SK-N-SH (cell line): ENCODE results near the gene ISOC2. TPM values are rescaled to one million over a fixed set of nuclear protein-coding genes. Genes with fewer than 3 reads are reported as not detected.

ENCODE experiments used
- CTCF ChIA-PET: fragments of 300-600, 350-600 bp; formaldehyde crosslinking; extraction: SDS; loops from one replicate; lab custom pipeline; 2021; lab: Yijun Ruan, JAX
- POLR2A ChIA-PET: fragments of 350-600 bp; sonication (Branson Sonifier 250); formaldehyde crosslinking; extraction: SDS; loops from one replicate; lab custom pipeline; 2020; ENCODE audit warnings: antibody characterized with exemption, inconsistent platforms; lab: Yijun Ruan, JAX
- DNase-seq: peaks from one replicate; pipeline ENCODE4 v3.0.0; 2012
- H2AFZ ChIP-seq: fragments of 200-600 bp; sonication (generic); 2 replicates; pipeline ENCODE4 v1.8.1; 2016; ENCODE audit warnings: antibody characterized with exemption, mild to moderate bottlenecking, low read depth
- H3F3A ChIP-seq: fragments of 200-600 bp; sonication (generic); replicated peaks from 2 replicates; pipeline ENCODE3; 2016; ENCODE audit warnings: antibody characterized with exemption, mild to moderate bottlenecking; ENCODE audit not compliant: insufficient read depth
- H3K27ac ChIP-seq, 2 experiments: fragments of 200-500 bp in 1 of 2; fragments of 200-600 bp in 1 of 2; sonication (Bioruptor generic) in 1 of 2; sonication (generic), shearing (Covaris generic) in 1 of 2; 2 replicates each; pipeline versions ENCODE4 v1.5.1 to v1.6.1; 2014 to 2016; ENCODE audit warnings: low read depth in 2 of 2, inconsistent platforms in 1 of 2, low read length in 1 of 2, mild to moderate bottlenecking in 1 of 2, mixed read lengths in 1 of 2
- H3K27me3 ChIP-seq: fragments of 200-600 bp; sonication (generic), shearing (Covaris generic); 2 replicates; pipeline ENCODE4 v1.6.1; 2016; ENCODE audit warnings: mixed run types; ENCODE audit not compliant: insufficient read depth
- H3K36me3 ChIP-seq, 2 experiments: fragments of 200-500 bp in 1 of 2; fragments of 200-600 bp in 1 of 2; sonication (Bioruptor generic) in 1 of 2; sonication (generic) in 1 of 2; replicated peaks in 1 of 2; 2 replicates each; pipeline versions ENCODE3 to v1.5.1; 2014 to 2016; ENCODE audit warnings: low read length in 1 of 2, mild to moderate bottlenecking in 1 of 2; ENCODE audit not compliant: insufficient read depth in 2 of 2, control insufficient read depth in 1 of 2
- H3K4me1 ChIP-seq, 2 experiments: fragments of 200-500 bp in 1 of 2; fragments of 200-600 bp in 1 of 2; sonication (Bioruptor generic) in 1 of 2; sonication (generic), shearing (Covaris generic) in 1 of 2; 2 replicates each; pipeline versions ENCODE4 v1.5.1 to v1.6.1; 2014 to 2016; ENCODE audit warnings: low read depth in 1 of 2, low read length in 1 of 2, mixed run types in 1 of 2; ENCODE audit not compliant: insufficient read depth in 2 of 2, control insufficient read depth in 1 of 2
- H3K4me2 ChIP-seq: fragments of 200-600 bp; sonication (generic), shearing (Covaris generic); 2 replicates; pipeline ENCODE4 v1.6.1; 2017; ENCODE audit warnings: mixed run types
- H3K4me3 ChIP-seq, 2 experiments: fragments of 200-500 bp in 1 of 2; fragments of 200-600 bp in 1 of 2; sonication (Bioruptor generic) in 1 of 2; sonication (generic), shearing (Covaris generic) in 1 of 2; 2 replicates each; pipeline versions ENCODE4 v1.5.1 to v1.8.1; 2014 to 2016; ENCODE audit warnings: low read depth in 2 of 2, inconsistent platforms in 1 of 2, low read length in 1 of 2, mild to moderate bottlenecking in 1 of 2, mixed read lengths in 1 of 2, moderate library complexity in 1 of 2
- H3K79me2 ChIP-seq: fragments of 200-600 bp; sonication (generic); 2 replicates; pipeline ENCODE4 v1.8.1; 2017; ENCODE audit warnings: mild to moderate bottlenecking; ENCODE audit not compliant: insufficient read depth
- H3K9ac ChIP-seq: fragments of 200-600 bp; sonication (generic); 2 replicates; pipeline ENCODE4 v1.6.1; 2017; ENCODE audit warnings: mixed run types
- H3K9me2 ChIP-seq: fragments of 200-600 bp; sonication (generic); 2 replicates; pipeline ENCODE4 v1.6.1; 2017; ENCODE audit warnings: mixed run types
- H3K9me3 ChIP-seq: fragments of 200-600 bp; sonication (generic); 2 replicates; pipeline ENCODE4 v1.6.1; 2017; ENCODE audit warnings: mixed run types, mild to moderate bottlenecking, moderate library complexity
- H4K20me1 ChIP-seq: fragments of 200-600 bp; sonication (generic); 2 replicates; pipeline ENCODE4 v1.6.1; 2017; ENCODE audit warnings: mild to moderate bottlenecking, mixed run types; ENCODE audit not compliant: insufficient read depth
- CHD2 ChIP-seq: fragments of 150-350 bp; IDR thresholded peaks from 2 replicates; pipeline ENCODE4 v1.6.1; 2018; ENCODE audit warnings: low read length; ENCODE audit not compliant: partially characterized antibody
- GABPA ChIP-seq: IDR thresholded peaks from 2 replicates; pipeline ENCODE4 v1.4.0; 2012; ENCODE audit warnings: low read depth, mild to moderate bottlenecking
- IRF3 ChIP-seq: fragments of 150-350 bp; IDR thresholded peaks from 2 replicates; pipeline ENCODE4 v1.6.1; 2016; ENCODE audit warnings: mild to moderate bottlenecking, low read depth, low read length
- JUND ChIP-seq: IDR thresholded peaks from 2 replicates; pipeline ENCODE4 v1.4.0; 2012
- NFIC ChIP-seq: IDR thresholded peaks from 2 replicates; pipeline ENCODE4 v1.4.0; 2012; ENCODE audit warnings: borderline replicate concordance
- NRF1 ChIP-seq: IDR thresholded peaks from 2 replicates; pipeline ENCODE4 v1.6.1; 2012; ENCODE audit warnings: low read depth, mild to moderate bottlenecking, low read length
- RAD21 ChIP-seq: IDR thresholded peaks from 2 replicates; pipeline ENCODE4 v1.6.1; 2012; ENCODE audit warnings: mild to moderate bottlenecking, low read length
- RFX5 ChIP-seq: IDR thresholded peaks from 2 replicates; pipeline ENCODE4 v1.6.1; 2012; ENCODE audit warnings: mild to moderate bottlenecking, improper control_type of control experiment, low read length
- SIN3A ChIP-seq: IDR thresholded peaks from 2 replicates; pipeline ENCODE4 v1.6.1; 2012; ENCODE audit warnings: low read depth, mild to moderate bottlenecking, low read length, moderate library complexity, borderline replicate concordance
- SMC3 ChIP-seq: IDR thresholded peaks from 2 replicates; pipeline ENCODE4 v1.6.1; 2012; ENCODE audit warnings: low read depth, low read length, improper control_type of control experiment
- TEAD4 ChIP-seq: IDR thresholded peaks from 2 replicates; pipeline ENCODE4 v1.4.0; 2012; ENCODE audit warnings: mild to moderate bottlenecking, borderline replicate concordance; ENCODE audit not compliant: insufficient read depth
- YY1 ChIP-seq: IDR thresholded peaks from 2 replicates; pipeline ENCODE4 v1.4.0; 2012; ENCODE audit warnings: low read depth, mild to moderate bottlenecking
- WGBS: methylation state at CpG from one replicate; pipeline ENCODE4 v1.1.6; 2017; ENCODE audit warnings: low lambda C conversion rate; 5-methylcytosine and 5-hydroxymethylcytosine counted together
- polyA plus RNA-seq, 3 experiments: library from polyadenylated mRNA; depleted of rRNA; stranded (reverse); fragments of >200 nt; gene quantifications; 2 replicates each; pipeline ENCODE4 v1.2.3, GENCODE V29; 2012
- TF ChIP-seq, protein P1 (sequence below): IDR thresholded peaks from 2 replicates; pipeline ENCODE4 v1.4.0; 2012; ENCODE audit warnings: low read depth, borderline replicate concordance
- TF ChIP-seq, protein P2 (sequence below): fragments of 150-350 bp; IDR thresholded peaks from 2 replicates; pipeline ENCODE4 v1.6.1; 2017; ENCODE audit warnings: antibody characterized with exemption, low read length, low read depth, borderline replicate concordance
- TF ChIP-seq, protein P3 (sequence below): IDR thresholded peaks from 2 replicates; pipeline ENCODE4; 2012
- TF ChIP-seq, protein P4 (sequence below): IDR thresholded peaks from 2 replicates; pipeline ENCODE4 v1.4.0; 2012; ENCODE audit warnings: low read depth, borderline replicate concordance

ISOC2 gene
- polyA plus RNA-seq, 1 of the 3 experiments (the other 2 are of a cell fraction), result 65.4 TPM

DNA sequence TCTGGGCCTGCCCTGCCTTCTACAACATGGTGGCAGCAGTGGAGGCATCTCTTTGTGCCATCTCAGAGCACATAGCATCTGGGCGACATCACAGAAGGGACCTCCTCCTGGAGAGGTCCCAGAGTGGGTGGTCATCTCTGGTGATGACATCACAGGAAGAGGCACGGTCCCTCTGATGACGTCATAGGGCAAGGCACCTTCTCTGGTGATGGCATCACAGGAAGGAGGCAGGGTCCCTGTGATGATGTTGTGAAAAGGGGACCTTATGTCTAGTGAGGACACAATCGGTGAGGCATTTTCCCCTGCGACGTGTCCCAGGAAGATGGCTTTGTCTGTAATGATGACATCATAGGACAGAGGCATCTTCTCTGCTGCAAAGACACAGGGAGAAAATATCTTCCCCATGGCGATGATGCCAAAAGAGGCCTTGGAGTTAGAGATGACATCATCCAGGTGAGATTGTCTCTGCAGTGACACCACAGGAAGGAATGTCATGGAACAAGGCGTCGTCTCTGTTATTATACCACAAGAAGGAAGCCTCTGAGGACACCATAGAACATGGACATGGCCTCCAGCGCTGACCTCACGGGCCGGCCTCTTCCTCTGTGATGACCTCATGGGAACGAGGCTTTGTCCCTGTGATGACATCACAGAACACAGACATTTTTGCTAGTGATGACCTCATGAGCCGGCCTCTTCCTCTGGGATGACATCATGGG is 29.0 kb downstream of the ISOC2 start:
- no peaks in the 10 kb centered on the region for H3K79me2 ChIP-seq
- no peaks in the 10 kb centered on the region for H3K36me3 ChIP-seq
- CTCF ChIA-PET, result no interaction called here
- no peaks in the 10 kb centered on the region for H3F3A ChIP-seq
- no peak for DNase-seq
- 77% methylated on average over 14 of the region's 14 CpGs for WGBS
- no peaks in the 10 kb centered on the region for H3K9me2 ChIP-seq
- no peak overlapping the region for H3K27ac ChIP-seq
- H2AFZ ChIP-seq, result no peak overlapping the region
- no peaks in the 10 kb centered on the region for H4K20me1 ChIP-seq
- POLR2A ChIA-PET, result no interaction called here
- H3K27me3 ChIP-seq, result no peaks in the 10 kb centered on the region
- no peak for TF ChIP-seq JUND
- no peak for TF ChIP-seq SMC3
- no peak for TF ChIP-seq IRF3
- TF ChIP-seq, protein P1, sequence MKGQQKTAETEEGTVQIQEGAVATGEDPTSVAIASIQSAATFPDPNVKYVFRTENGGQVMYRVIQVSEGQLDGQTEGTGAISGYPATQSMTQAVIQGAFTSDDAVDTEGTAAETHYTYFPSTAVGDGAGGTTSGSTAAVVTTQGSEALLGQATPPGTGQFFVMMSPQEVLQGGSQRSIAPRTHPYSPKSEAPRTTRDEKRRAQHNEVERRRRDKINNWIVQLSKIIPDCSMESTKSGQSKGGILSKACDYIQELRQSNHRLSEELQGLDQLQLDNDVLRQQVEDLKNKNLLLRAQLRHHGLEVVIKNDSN, result no peak
- TF ChIP-seq, protein P2, sequence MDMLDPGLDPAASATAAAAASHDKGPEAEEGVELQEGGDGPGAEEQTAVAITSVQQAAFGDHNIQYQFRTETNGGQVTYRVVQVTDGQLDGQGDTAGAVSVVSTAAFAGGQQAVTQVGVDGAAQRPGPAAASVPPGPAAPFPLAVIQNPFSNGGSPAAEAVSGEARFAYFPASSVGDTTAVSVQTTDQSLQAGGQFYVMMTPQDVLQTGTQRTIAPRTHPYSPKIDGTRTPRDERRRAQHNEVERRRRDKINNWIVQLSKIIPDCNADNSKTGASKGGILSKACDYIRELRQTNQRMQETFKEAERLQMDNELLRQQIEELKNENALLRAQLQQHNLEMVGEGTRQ, result no peak
- TF ChIP-seq SIN3A, result no peak
- no peak for TF ChIP-seq YY1
- no peak for TF ChIP-seq RAD21
- TF ChIP-seq, protein P3, sequence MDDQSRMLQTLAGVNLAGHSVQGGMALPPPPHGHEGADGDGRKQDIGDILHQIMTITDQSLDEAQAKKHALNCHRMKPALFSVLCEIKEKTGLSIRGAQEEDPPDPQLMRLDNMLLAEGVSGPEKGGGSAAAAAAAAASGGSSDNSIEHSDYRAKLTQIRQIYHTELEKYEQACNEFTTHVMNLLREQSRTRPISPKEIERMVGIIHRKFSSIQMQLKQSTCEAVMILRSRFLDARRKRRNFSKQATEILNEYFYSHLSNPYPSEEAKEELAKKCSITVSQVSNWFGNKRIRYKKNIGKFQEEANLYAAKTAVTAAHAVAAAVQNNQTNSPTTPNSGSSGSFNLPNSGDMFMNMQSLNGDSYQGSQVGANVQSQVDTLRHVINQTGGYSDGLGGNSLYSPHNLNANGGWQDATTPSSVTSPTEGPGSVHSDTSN, result no peak
- TF ChIP-seq RFX5, result no peak
- TF ChIP-seq GABPA, result no peak
- no peak for TF ChIP-seq CHD2
- TF ChIP-seq NFIC, result no peak
- no peak for TF ChIP-seq TEAD4
- no peak for TF ChIP-seq NRF1
- TF ChIP-seq, protein P4, sequence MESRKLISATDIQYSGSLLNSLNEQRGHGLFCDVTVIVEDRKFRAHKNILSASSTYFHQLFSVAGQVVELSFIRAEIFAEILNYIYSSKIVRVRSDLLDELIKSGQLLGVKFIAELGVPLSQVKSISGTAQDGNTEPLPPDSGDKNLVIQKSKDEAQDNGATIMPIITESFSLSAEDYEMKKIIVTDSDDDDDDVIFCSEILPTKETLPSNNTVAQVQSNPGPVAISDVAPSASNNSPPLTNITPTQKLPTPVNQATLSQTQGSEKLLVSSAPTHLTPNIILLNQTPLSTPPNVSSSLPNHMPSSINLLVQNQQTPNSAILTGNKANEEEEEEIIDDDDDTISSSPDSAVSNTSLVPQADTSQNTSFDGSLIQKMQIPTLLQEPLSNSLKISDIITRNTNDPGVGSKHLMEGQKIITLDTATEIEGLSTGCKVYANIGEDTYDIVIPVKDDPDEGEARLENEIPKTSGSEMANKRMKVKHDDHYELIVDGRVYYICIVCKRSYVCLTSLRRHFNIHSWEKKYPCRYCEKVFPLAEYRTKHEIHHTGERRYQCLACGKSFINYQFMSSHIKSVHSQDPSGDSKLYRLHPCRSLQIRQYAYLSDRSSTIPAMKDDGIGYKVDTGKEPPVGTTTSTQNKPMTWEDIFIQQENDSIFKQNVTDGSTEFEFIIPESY, result no peak
- no peak overlapping the region for H3K9ac ChIP-seq
- H3K4me3 ChIP-seq, result no peak overlapping the region
- no peak overlapping the region for H3K4me2 ChIP-seq
- H3K4me1 ChIP-seq, result no peaks in the 10 kb centered on the region
- no peaks in the 10 kb centered on the region for H3K9me3 ChIP-seq
